K562 (cell line): Measurements from ENCODE around the gene LHPP. TPM values are rescaled to one million over a fixed set of nuclear protein-coding genes. Genes with fewer than 3 reads are reported as not detected.

Experiments
- ATAC-seq: fragments of 200-7000 bp; cut with Tn5 transposase; 3 replicates; pipeline ENCODE4 v1.9.1; 2020; ENCODE audit warnings: moderate library complexity
- BruUV-seq: library from RNA; stranded (reverse); fragments of 400-500 nt; replicated peaks from 2 replicates; lab custom pipeline; 2021; lab: Mats Ljungman, UMichigan
- CTCF ChIA-PET: fragments of 300-600 bp; formaldehyde crosslinking; extraction: SDS; loops from one replicate; lab custom pipeline; 2021; ENCODE audit warnings: low intra/inter-chr PET ratio; lab: Yijun Ruan, JAX
- POLR2A ChIA-PET: fragments of 300-600, 350-650 bp; sonication (Branson Sonifier 250); formaldehyde crosslinking; extraction: SDS; loops from one replicate; lab custom pipeline; 2021; ENCODE audit warnings: antibody characterized with exemption, inconsistent platforms; lab: Yijun Ruan, JAX
- DNase-seq, 4 experiments: peaks; one replicate each; pipeline versions ENCODE4 v3.0.0 to v3.0.0-alpha.2; 2011 to 2018; ENCODE audit warnings: low spot score in 3 of 4, mixed read lengths in 3 of 4; ENCODE audit errors: extremely low read depth in 1 of 4
- FAIRE-seq: peaks from 2 replicates; lab custom pipeline; 2011; peaks lifted over from hg19 to GRCh38; lab: Jason Lieb, UNC
- H2AFZ ChIP-seq: 2 replicates; pipeline ENCODE4 v1.6.0; 2011; ENCODE audit warnings: low read depth, low read length, control low read depth, inconsistent platforms
- H3K27ac ChIP-seq: fragments of 200-600 bp; 3 replicates; pipeline ENCODE4 v1.8.0; 2011; ENCODE audit warnings: low read depth, mild to moderate bottlenecking, control low read depth, inconsistent platforms, low read length, moderate library complexity, mixed read lengths; ENCODE audit errors: extremely low read depth
- H3K27me3 ChIP-seq, 2 experiments: fragments of 300-600 bp in 1 of 2; 2 replicates in 1 of 2; 3 replicates in 1 of 2; pipeline versions ENCODE4 v1.6.0 to v1.8.0; 2011; ENCODE audit warnings: inconsistent platforms in 2 of 2, low read length in 2 of 2, mild to moderate bottlenecking in 1 of 2, mixed read lengths in 1 of 2, moderate library complexity in 1 of 2; ENCODE audit not compliant: control insufficient read depth in 2 of 2, insufficient read depth in 2 of 2
- H3K36me3 ChIP-seq: fragments of 300-600 bp; 3 replicates; pipeline ENCODE4 v1.8.0; 2011; ENCODE audit warnings: mild to moderate bottlenecking, low read length, inconsistent platforms; ENCODE audit not compliant: control insufficient read depth, insufficient read depth
- H3K4me1 ChIP-seq, 2 experiments: fragments of 200-600 bp in 1 of 2; replicated peaks in 1 of 2; 2 replicates in 1 of 2; 3 replicates in 1 of 2; pipeline versions ENCODE4 v1.5.1 to v1.8.0; 2011; ENCODE audit warnings: inconsistent platforms in 2 of 2, low read length in 2 of 2, mild to moderate bottlenecking in 1 of 2, mixed read lengths in 1 of 2, moderate library complexity in 1 of 2; ENCODE audit not compliant: control insufficient read depth in 2 of 2, insufficient read depth in 2 of 2
- H3K4me2 ChIP-seq: 2 replicates; pipeline ENCODE4 v1.6.1; 2011; ENCODE audit warnings: low read length, control low read depth, inconsistent platforms, mixed read lengths; ENCODE audit not compliant: insufficient read depth
- H3K4me3 ChIP-seq: fragments of 200-600 bp; sonication (generic), shearing (Covaris generic); 2 replicates; pipeline ENCODE4 v1.5.1; 2016; ENCODE audit warnings: control low read depth, inconsistent platforms
- H3K79me2 ChIP-seq: fragments of 200-600 bp; 3 replicates; pipeline ENCODE4 v1.8.0; 2011; ENCODE audit warnings: low read length, inconsistent platforms; ENCODE audit not compliant: control insufficient read depth, insufficient read depth
- H3K9ac ChIP-seq, 2 experiments: 2 replicates each; pipeline versions ENCODE4 v1.6.0 to v1.6.1; 2011; ENCODE audit warnings: low read depth in 2 of 2, low read length in 2 of 2, control low read depth in 1 of 2, inconsistent platforms in 1 of 2, mild to moderate bottlenecking in 1 of 2, mixed read lengths in 1 of 2; ENCODE audit not compliant: insufficient read depth in 1 of 2
- H3K9me1 ChIP-seq: one replicate; pipeline ENCODE4 v1.6.0; 2011; ENCODE audit warnings: inconsistent platforms, mild to moderate bottlenecking, low read length, moderate library complexity; ENCODE audit not compliant: control insufficient read depth, insufficient read depth
- H3K9me3 ChIP-seq: replicated peaks from 2 replicates; pipeline ENCODE4 v1.5.1; 2011; ENCODE audit warnings: low read depth, low read length, inconsistent platforms; ENCODE audit not compliant: control insufficient read depth, insufficient read depth
- H4K20me1 ChIP-seq: replicated peaks from 2 replicates; pipeline ENCODE4 v1.6.1; 2011; ENCODE audit warnings: low read length, inconsistent platforms, mixed read lengths; ENCODE audit not compliant: control insufficient read depth, insufficient read depth
- ARHGAP35 ChIP-seq: fragments of 450-650 bp; IDR thresholded peaks from 2 replicates; pipeline ENCODE4 v1.6.1; 2018; ENCODE audit not compliant: partially characterized antibody
- BCL6 ChIP-seq: fragments of 250-450 bp; sonication (Bioruptor Pico); IDR thresholded peaks from 2 replicates; pipeline ENCODE4 v1.4.0; 2020
- CHCHD3 ChIP-seq: fragments of 250-450 bp; sonication (Bioruptor Pico); IDR thresholded peaks from 2 replicates; pipeline ENCODE4 v2.1.2; 2022; ENCODE audit warnings: mild to moderate bottlenecking
- EP300 ChIP-seq: IDR thresholded peaks from 2 replicates; pipeline ENCODE4 v1.6.1; 2012; ENCODE audit warnings: low read length, improper control_type of control experiment
- FOXJ2 ChIP-seq: fragments of 200-800 bp; sonication (Bioruptor generic); IDR thresholded peaks from 2 replicates; pipeline ENCODE4 v1.6.1; 2016; ENCODE audit warnings: missing genetic modification characterization, missing compliant biosample characterization
- NR2C1 ChIP-seq, 2 experiments: fragments of 450-650 bp; IDR thresholded peaks; 2 replicates each; pipeline ENCODE4 v1.6.1; 2017; ENCODE audit warnings: mild to moderate bottlenecking in 2 of 2, antibody characterized with exemption in 1 of 2, inconsistent platforms in 1 of 2, missing compliant biosample characterization in 1 of 2, missing genetic modification characterization in 1 of 2
- OTX1 ChIP-seq: fragments of 450-650 bp; formaldehyde crosslinking; IDR thresholded peaks from 2 replicates; pipeline ENCODE4 v1.4.0; 2022; ENCODE audit warnings: mild to moderate bottlenecking
- PCBP2 ChIP-seq: fragments of 200-400 bp; formaldehyde crosslinking; IDR thresholded peaks from 2 replicates; pipeline ENCODE4 v1.6.1; 2018; ENCODE audit warnings: low read length, low read depth, mild to moderate bottlenecking, moderate library complexity; ENCODE audit not compliant: poor library complexity, severe bottlenecking
- RBM15 ChIP-seq: fragments of 200-400 bp; formaldehyde crosslinking; IDR thresholded peaks from 2 replicates; pipeline ENCODE4 v1.6.1; 2018; ENCODE audit warnings: mild to moderate bottlenecking, low read length, moderate library complexity; ENCODE audit not compliant: insufficient read depth
- SMARCB1 ChIP-seq: IDR thresholded peaks from 2 replicates; pipeline ENCODE4 v1.6.1; 2011; ENCODE audit warnings: improper control_type of control experiment, low read depth; ENCODE audit not compliant: insufficient read length
- TCF3 ChIP-seq: sonication (generic); formaldehyde crosslinking; IDR thresholded peaks from 2 replicates; pipeline ENCODE4 v1.4.0; 2020; ENCODE audit warnings: mild to moderate bottlenecking, missing genetic modification reagents
- ZFPM2 ChIP-seq: fragments of 250-450 bp; sonication (Bioruptor Pico); IDR thresholded peaks from 2 replicates; pipeline ENCODE4 v1.5.1; 2022; ENCODE audit warnings: mild to moderate bottlenecking
- ZKSCAN3 ChIP-seq: fragments of 250-450 bp; sonication (Bioruptor Pico); IDR thresholded peaks from 2 replicates; pipeline ENCODE4 v1.4.0; 2020
- ZNF165 ChIP-seq: fragments of 250-450 bp; sonication (Bioruptor Pico); IDR thresholded peaks from 2 replicates; pipeline ENCODE4 v1.4.0; 2020; ENCODE audit warnings: borderline replicate concordance
- ZNF436 ChIP-seq: fragments of 250-450, 450-650 bp; sonication (Bioruptor Pico); formaldehyde crosslinking; IDR thresholded peaks from 2 replicates; pipeline ENCODE4 v1.7.0; 2020; ENCODE audit warnings: mild to moderate bottlenecking
- WGBS: fragments of 100-300 bp; shearing (Covaris generic); methylation state at CpG from one replicate; pipeline ENCODE4 v1.1.6; 2016; ENCODE audit warnings: low coverage, mixed read lengths; ENCODE audit not compliant: insufficient coverage; ENCODE audit errors: missing lambda C conversion rate; 5-methylcytosine and 5-hydroxymethylcytosine counted together
- in situ Hi-C: fragments of 300-500 bp; cut with MboI; formaldehyde crosslinking; loops from 4 replicates; pipeline ENCODE4 v1.15.0; 2018; ENCODE audit warnings: inconsistent platforms, mixed read lengths
- intact Hi-C: fragments of 100-400 bp; cut with micrococcal nuclease; formaldehyde crosslinking; loops from 2 replicates; pipeline ENCODE4 v1.14.2; 2022
- polyA plus RNA-seq, 8 experiments: library from polyadenylated mRNA; depleted of rRNA in 4 of 8; stranded (reverse) in 5 of 8; unstranded in 3 of 8; fragments of >200 nt; fragmentation: Nextera tagmentation in 2 of 8; fragmentation: Illumina TruSeq in 1 of 8; extraction: Ambion mirVana in 2 of 8; extraction: Trizol in 1 of 8; gene quantifications; 2 replicates each; pipeline versions ENCODE4 v1.2.1 to v1.2.3, GENCODE V29; 2011 to 2014; ENCODE audit warnings: inconsistent platforms in 1 of 8, missing spikeins in 1 of 8
- total RNA-seq, 7 experiments: library from RNA; depleted of rRNA in 6 of 7; stranded (reverse); fragments of >200 nt in 6 of 7; fragmentation: Illumina TruSeq in 2 of 7; extraction: Trizol in 2 of 7; gene quantifications; 2 replicates each; pipeline versions ENCODE4 v1.2.1 to v1.2.3, GENCODE V29; 2011 to 2021; ENCODE audit warnings: low replicate concordance in 1 of 7
- TF ChIP-seq, protein P1 (sequence below): sonication (generic); formaldehyde crosslinking; IDR thresholded peaks from 2 replicates; pipeline ENCODE4 v1.8.1; 2023; ENCODE audit warnings: mild to moderate bottlenecking, missing genetic modification reagents
- TF ChIP-seq, protein P2 (sequence below): sonication (generic); formaldehyde crosslinking; IDR thresholded peaks from 2 replicates; pipeline ENCODE4 v1.8.0; 2022; ENCODE audit warnings: mild to moderate bottlenecking, missing genetic modification reagents, borderline replicate concordance

Gene LHPP
- total and polyA plus RNA-seq, 9 of the 15 experiments (the other 6 are each of a cell fraction or from before 2014, with no cell fraction given) = 0.34 to 7.4 (median 3.0) TPM

DNA sequence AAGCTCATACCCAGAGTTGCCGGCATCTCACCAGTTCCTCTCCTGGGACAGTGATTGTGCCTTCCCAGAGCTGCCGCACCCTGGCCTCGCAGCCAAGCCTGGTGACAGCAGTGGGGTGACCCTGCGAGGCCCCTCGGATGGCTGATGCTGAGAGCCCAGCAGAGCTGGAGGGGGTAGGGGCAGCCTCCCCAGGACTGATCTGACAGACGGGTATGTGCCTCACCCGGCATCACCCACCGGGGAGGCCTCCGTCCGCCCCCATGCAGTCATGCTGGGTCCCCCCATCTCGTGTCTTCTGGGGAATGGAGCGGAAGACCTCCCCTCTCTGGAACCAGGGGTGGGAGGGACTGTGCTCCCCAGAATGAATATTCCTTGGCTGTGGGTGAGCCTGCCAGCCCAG lies 82.3 kb downstream of the LHPP start:
- H2AFZ ChIP-seq = no peak overlapping the region
- H3K4me2 ChIP-seq = no peak overlapping the region
- no peaks in the 10 kb centered on the region for H3K9me1 ChIP-seq
- no peaks in the 10 kb centered on the region; the same call in none of the 2 replicates for H4K20me1 ChIP-seq
- peaks cover 0 to 17% of the 10 kb centered on the region in 2 experiments; a peak in 2 of 5 replicates for H3K27me3 ChIP-seq
- peaks cover 0 to 63% of the 10 kb centered on the region in 2 experiments; a peak in 3 of 5 replicates for H3K4me1 ChIP-seq
- intact Hi-C loops (loop anchor here (10.0 kb wide), 1 partner anchor 131 kb away; no protein-coding TSS in a partner anchor), in situ Hi-C loops (no loop called here)
- DNase-seq = no peak
- no peak overlapping the region for H3K4me3 ChIP-seq
- TF ChIP-seq NR2C1 (IDR thresholded peaks at IDR 0.05) (no peak), NR2C1 (tag; IDR thresholded peaks at IDR 0.05) (no peak), FOXJ2 (tag) (no peak), ZNF436 (no peak), SMARCB1 (no peak), RBM15 (no peak), BCL6 (CRISPR knock-in tag) (no peak), OTX1 (no peak), ZNF165 (CRISPR knock-in tag) (no peak), ARHGAP35 (no peak), ZFPM2 (no peak), PCBP2 (no peak), EP300 (no peak), TCF3 (no peak), CHCHD3 (CRISPR knock-in tag) (no peak), ZKSCAN3 (CRISPR knock-in tag) (no peak)
- TF ChIP-seq, protein P1, sequence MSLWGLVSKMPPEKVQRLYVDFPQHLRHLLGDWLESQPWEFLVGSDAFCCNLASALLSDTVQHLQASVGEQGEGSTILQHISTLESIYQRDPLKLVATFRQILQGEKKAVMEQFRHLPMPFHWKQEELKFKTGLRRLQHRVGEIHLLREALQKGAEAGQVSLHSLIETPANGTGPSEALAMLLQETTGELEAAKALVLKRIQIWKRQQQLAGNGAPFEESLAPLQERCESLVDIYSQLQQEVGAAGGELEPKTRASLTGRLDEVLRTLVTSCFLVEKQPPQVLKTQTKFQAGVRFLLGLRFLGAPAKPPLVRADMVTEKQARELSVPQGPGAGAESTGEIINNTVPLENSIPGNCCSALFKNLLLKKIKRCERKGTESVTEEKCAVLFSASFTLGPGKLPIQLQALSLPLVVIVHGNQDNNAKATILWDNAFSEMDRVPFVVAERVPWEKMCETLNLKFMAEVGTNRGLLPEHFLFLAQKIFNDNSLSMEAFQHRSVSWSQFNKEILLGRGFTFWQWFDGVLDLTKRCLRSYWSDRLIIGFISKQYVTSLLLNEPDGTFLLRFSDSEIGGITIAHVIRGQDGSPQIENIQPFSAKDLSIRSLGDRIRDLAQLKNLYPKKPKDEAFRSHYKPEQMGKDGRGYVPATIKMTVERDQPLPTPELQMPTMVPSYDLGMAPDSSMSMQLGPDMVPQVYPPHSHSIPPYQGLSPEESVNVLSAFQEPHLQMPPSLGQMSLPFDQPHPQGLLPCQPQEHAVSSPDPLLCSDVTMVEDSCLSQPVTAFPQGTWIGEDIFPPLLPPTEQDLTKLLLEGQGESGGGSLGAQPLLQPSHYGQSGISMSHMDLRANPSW = no peak
- TF ChIP-seq, protein P2, sequence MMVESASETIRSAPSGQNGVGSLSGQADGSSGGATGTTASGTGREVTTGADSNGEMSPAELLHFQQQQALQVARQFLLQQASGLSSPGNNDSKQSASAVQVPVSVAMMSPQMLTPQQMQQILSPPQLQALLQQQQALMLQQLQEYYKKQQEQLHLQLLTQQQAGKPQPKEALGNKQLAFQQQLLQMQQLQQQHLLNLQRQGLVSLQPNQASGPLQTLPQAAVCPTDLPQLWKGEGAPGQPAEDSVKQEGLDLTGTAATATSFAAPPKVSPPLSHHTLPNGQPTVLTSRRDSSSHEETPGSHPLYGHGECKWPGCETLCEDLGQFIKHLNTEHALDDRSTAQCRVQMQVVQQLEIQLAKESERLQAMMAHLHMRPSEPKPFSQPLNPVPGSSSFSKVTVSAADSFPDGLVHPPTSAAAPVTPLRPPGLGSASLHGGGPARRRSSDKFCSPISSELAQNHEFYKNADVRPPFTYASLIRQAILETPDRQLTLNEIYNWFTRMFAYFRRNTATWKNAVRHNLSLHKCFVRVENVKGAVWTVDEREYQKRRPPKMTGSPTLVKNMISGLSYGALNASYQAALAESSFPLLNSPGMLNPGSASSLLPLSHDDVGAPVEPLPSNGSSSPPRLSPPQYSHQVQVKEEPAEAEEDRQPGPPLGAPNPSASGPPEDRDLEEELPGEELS (CRISPR knock-in tag) = no peak
- no peak for FAIRE-seq
- no peak for ATAC-seq
- WGBS = 55% methylated on average over 7 of the region's 12 CpGs
- ChIA-PET POLR2A (no interaction called here), CTCF (no interaction called here)
- no peak overlapping the region for H3K27ac ChIP-seq
- no TSS peak for BruUV-seq
- no peaks in the 10 kb centered on the region for H3K79me2 ChIP-seq
- peak overlapping the region in 1 of 2 experiments; percentile 45; a peak in 1 of 4 replicates for H3K9ac ChIP-seq
- H3K9me3 ChIP-seq = no peaks in the 10 kb centered on the region
- no peaks in the 10 kb centered on the region for H3K36me3 ChIP-seq
